Astrocyte of the spinal cord (primary cell): ENCODE data around the gene LECT2.

Source experiments
- DNase-seq: peaks from one replicate; pipeline ENCODE4 v3.0.0; 2011; ENCODE audit warnings: low read depth, low spot score
- H3K4me3 ChIP-seq: 2 replicates; pipeline ENCODE4 v1.5.1; 2011; ENCODE audit warnings: low read depth, mild to moderate bottlenecking, low read length, moderate library complexity
- CTCF ChIP-seq: IDR thresholded peaks from 2 replicates; pipeline ENCODE4 v1.5.1; 2012; ENCODE audit warnings: low read depth, mild to moderate bottlenecking, low read length, inconsistent platforms
- in situ Hi-C: cut with HindIII; loops from 2 replicates; pipeline ENCODE4 v1.10.0; 2017; ENCODE audit warnings: low sequenced_read_pairs

The LECT2 gene

GRCh38 chr5:135954899-135955298 is at the start of gene LECT2:
LECT2 (minus strand) TSS chr5:135954983; CDS start chr5:135954833, 150 bp downstream.
- in situ Hi-C loops: no loop called here
- H3K4me3 ChIP-seq: no peak within 1 kb of the TSS
- TF ChIP-seq CTCF: no peak
- no peak for DNase-seq

GRCh38 chr5:136004436-136004835 is 49.7 kb upstream of the LECT2 start:
- DNase-seq: peak; percentile 75
- in situ Hi-C loops: no loop called here
- no peak for TF ChIP-seq CTCF
- H3K4me3 ChIP-seq: no peak overlapping the region

- peak; percentile 81 for DNase-seq
- H3K4me3 ChIP-seq: no peak overlapping the region
- in situ Hi-C loops: no loop called here
- TF ChIP-seq CTCF: no peak
Observed at GRCh38 chr5:136001466-136001981, 46.7 kb upstream of the LECT2 start.

GRCh38 chr5:136000932-136001331 is 46.1 kb upstream of the LECT2 start:
- no peak for TF ChIP-seq CTCF
- in situ Hi-C loops: no loop called here
- DNase-seq: no peak
- no peak overlapping the region for H3K4me3 ChIP-seq

GRCh38 chr5:136000147-136000546 is 45.4 kb upstream of the LECT2 start:
- no peak for TF ChIP-seq CTCF
- no peak for DNase-seq
- in situ Hi-C loops: no loop called here
- H3K4me3 ChIP-seq: no peak overlapping the region

GRCh38 chr5:135999406-136000139 is 44.8 kb upstream of the LECT2 start:
- DNase-seq: peak; percentile 86
- H3K4me3 ChIP-seq: no peak overlapping the region
- in situ Hi-C loops: no loop called here
- TF ChIP-seq CTCF: no peak
